GM21737 (cell line): ENCODE results near the gene OLAH.
"Not testable (repeated sequence)": the region's sequence is repeated elsewhere in the genome, so short reads cannot be mapped to it uniquely, and the experiment has no call there.

Experiments
- ATAC-seq: cut with Tn5 transposase; IDR thresholded peaks from one replicate; pipeline ENCODE4 v1.9.1; 2021; ENCODE audit warnings: mild to moderate bottlenecking, moderate library complexity; ENCODE audit not compliant: unreplicated experiment

OLAH gene

DNA sequence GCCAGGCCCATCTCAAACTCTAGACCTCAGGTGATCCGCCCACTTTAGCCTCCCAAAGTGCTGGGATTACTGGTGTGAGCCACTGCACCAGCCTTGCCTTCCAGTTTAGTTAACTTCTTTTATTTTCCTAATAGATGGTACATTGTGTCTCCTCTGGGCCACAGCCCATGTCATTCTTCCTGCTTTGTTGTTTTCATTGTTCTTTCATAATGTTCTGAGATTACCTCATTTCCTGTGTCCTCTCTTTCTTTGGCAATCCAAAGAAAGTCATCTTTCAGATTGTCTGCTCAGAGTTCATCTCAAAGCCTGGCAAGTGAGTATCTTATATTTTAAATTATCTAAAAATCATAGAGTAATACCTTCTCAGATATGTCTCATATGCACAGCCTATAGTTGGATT, at the start of gene OLAH:
Gene OLAH (plus strand): TSS at position 270 of the 400 bp plus-strand sequence. CDS start 3,346 bp downstream, outside the sequence.
- ATAC-seq = no peak

DNA sequence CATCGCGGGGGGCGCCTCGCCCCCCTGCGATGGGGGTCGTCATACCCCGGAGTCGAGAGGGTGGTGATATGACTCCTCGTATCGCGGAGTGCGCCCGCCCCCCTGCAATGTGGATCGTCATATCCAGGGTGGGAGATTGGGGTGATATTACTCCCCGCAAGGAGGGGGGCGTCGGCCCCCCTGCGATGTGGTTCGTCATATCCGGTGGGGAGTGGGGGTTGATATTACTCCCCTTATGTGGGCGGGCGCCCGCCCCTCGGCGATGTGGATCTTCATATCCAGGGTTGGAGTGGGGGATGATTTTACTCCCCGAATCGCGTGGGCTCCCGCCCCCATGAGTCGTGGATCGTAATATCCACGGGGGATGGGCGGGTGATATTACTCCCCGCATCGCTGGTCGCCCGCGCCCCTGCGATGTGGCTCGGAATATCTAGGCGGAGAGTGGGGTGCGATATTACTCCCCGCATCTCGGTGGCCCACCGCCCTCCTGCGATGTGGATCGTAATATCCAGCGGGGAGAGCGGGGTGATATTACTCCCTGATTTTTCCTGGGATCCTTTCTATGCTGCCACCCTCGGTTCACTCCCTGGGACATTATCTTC, 47.7 kb upstream of the OLAH start:
- no peak for ATAC-seq

DNA sequence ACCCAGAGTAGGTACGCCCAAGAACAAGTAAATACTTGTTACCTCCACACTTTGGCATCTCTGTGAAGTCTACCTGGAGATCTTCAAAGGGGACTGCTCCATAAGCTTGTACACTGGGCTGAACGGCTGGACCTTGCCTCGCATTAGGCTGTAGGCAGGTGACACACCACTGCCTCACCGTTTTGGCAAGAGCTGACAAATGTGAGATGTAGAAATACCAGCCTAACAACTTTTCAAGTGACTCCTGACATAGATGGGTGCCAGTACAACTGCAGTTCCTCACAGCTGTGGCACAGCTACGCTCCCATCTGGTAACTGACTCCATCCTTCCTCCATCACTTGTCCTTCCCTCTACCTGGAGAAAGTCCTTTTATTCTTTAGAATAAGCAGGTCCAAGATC, 30.2 kb upstream of the OLAH start:
- ATAC-seq = not testable (repeated sequence)

GRCh38 chr10:15015451-15015850, 28.3 kb upstream of the OLAH start:
- ATAC-seq = no peak

GRCh38 chr10:15020966-15021365, 22.8 kb upstream of the OLAH start:
- ATAC-seq = not testable (repeated sequence)

GRCh38 chr10:15023079-15023478, 20.7 kb upstream of the OLAH start:
- not testable (repeated sequence) for ATAC-seq

- not testable (repeated sequence) for ATAC-seq
Observed at GRCh38 chr10:15024017-15025004, 19.4 kb upstream of the OLAH start.

- not testable (repeated sequence) for ATAC-seq
Observed at GRCh38 chr10:15025040-15025439, 18.7 kb upstream of the OLAH start.

GRCh38 chr10:15027741-15028140, 16.0 kb upstream of the OLAH start:
- no peak for ATAC-seq

DNA sequence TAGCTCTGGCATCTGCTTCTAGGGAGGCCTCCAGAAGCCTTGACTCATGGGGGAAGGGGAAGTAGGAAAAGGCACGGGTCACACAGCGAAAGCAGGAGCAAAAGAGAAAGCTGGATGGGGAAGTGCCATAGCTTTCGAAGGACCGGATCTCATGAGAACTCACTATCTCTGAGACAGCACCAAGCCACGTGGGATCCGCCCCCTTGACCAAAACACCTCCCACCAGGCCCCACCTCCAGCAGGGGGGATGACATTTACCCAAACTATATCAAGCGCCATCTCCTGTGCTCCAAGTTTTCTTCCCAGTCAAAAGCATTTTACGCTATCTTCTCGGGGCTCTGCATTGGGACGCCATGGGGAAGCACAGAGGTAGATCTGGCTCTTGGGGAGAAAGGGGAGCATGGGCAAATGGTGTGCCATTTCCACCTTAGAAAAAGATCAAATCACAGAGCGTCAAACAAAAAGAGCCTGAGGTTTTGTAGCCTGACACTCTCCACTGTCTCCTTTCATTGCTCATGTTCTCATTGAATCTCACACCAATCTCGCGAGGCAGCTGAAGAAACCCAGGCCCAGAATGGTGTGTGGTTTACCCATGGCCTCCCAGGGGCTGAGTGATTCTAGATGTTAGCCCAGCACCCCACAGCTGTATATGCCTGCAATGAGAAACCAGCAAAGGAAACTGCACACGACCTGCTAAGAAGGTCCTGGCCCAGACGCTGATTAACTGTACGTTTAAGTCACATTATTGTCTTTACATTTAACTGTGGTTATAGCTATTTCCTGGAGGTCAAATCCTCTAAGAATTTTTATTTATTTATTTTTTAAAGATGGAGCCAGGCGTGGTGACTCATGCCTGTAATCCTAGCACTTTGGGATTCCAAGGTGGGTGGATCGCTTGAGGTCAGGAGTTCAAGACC, 8.1 kb upstream of the OLAH start:
- no peak for ATAC-seq

GRCh38 chr10:15037691-15038090, 6.1 kb upstream of the OLAH start:
- ATAC-seq = no peak

- ATAC-seq = no peak
Observed at GRCh38 chr10:15038416-15038815, 5.3 kb upstream of the OLAH start.

DNA sequence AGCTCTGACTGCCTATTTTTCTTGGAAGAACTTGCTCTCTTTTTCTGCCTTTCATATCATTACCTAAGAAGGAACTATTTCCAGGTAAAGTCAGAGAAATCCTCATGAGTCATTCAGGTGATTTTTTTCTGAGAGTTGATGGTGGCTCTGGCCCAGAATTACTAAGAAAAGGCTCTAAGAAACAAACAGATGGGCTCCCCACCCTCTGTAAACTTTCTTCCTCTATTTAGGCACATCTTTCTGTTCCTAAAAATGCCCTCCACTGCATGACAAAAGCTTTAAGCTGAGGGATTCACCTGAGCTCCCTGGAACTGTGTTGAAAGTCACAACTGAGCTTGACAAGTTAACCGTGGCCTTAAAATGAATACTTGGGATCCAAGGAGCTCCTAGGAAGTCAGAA, 1.6 kb downstream of the OLAH start:
- ATAC-seq = no peak

DNA sequence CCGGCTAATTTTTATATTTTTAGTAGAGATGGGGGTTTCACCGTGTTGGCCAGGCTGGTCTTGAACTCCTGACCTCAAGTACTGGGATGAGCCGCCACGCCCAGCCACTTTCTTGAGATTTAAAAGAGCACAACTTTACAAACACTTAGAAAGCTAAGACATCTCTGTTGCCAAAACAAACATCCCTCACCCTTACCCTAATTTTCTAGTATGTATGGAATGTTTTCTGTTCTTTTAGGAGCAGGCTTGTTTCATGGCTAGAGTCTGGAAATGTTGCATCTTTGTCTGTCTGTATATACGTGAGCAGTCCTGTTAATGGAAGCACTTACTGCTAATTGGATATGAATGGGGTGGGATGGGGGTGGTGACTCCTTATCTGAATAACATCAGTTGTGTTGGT, 2.9 kb downstream of the OLAH start:
- no peak for ATAC-seq

- no peak for ATAC-seq
Observed at GRCh38 chr10:15049533-15049932, 5.8 kb downstream of the OLAH start.

GRCh38 chr10:15052121-15052520, 8.4 kb downstream of the OLAH start:
- no peak for ATAC-seq

GRCh38 chr10:15053061-15053460, 9.3 kb downstream of the OLAH start:
- ATAC-seq = no peak

- ATAC-seq = no peak
Observed at GRCh38 chr10:15058689-15059088, 14.9 kb downstream of the OLAH start.

DNA sequence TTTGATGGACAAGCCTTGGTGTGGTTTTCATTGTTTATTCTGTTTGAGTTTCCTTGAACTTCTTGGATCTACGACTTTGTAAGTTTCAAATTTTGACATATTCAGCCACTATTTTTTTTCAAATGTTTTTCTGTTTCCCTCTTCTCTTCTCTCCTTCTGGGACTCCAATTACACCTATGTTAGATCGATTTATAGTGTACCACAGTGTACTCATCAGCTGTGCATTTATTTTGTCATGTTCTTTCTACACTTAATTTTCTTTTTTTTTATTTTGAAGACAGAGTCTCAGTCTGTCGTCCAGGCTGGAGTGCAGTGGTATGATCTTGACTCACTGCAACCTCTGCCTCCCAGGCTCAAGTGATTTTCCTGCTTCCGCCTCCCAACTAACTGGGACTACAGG, 16.2 kb downstream of the OLAH start:
- no peak for ATAC-seq

DNA sequence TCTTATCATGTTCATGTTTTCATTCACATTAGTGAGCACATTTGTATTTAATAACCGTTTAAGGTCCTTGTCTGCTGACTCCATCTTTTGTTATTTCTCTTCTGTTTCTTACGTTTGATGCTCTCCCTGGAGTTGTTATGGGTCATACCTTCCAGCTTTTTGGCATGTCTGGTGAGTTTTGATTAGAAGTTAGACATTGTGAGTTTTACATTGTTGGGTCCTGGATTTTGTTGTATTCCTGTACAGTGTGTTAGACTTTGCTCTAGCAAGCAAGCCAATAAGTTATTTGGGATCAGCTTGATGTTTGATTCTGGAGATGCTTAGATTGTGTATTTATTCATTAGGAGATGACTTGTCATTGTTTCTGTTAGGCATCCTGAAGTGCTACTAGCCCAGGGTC, 16.9 kb downstream of the OLAH start:
- ATAC-seq = no peak

GRCh38 chr10:15067154-15067553, 23.4 kb downstream of the OLAH start:
- no peak for ATAC-seq
